Central memory CD4-positive, alpha-beta T cell (primary cell): ENCODE data around the gene AFF2.

Experiments
- DNase-seq: peaks from one replicate; pipeline ENCODE4 v3.0.0; 2022

The AFF2 gene

GRCh38 chrX:148592595-148592994 lies 92.2 kb downstream of the AFF2 start:
- DNase-seq, result no peak

- no peak for DNase-seq
These were observed 92.7 kb downstream of the AFF2 start for GRCh38 chrX:148593146-148593545.

GRCh38 chrX:148593987-148594386 lies 93.6 kb downstream of the AFF2 start:
- DNase-seq, result no peak

GRCh38 chrX:148599404-148599803 lies 99.0 kb downstream of the AFF2 start:
- no peak for DNase-seq

GRCh38 chrX:148600131-148600530 lies 99.7 kb downstream of the AFF2 start:
- no peak for DNase-seq

- no peak for DNase-seq
These were observed 100.2 kb downstream of the AFF2 start for GRCh38 chrX:148600581-148600980.

- DNase-seq, result no peak
These were observed 100.6 kb downstream of the AFF2 start for GRCh38 chrX:148601034-148601433.

- DNase-seq, result no peak
These were observed 109.3 kb downstream of the AFF2 start for GRCh38 chrX:148609515-148610327.

- no peak for DNase-seq
These were observed 109.9 kb downstream of the AFF2 start for GRCh38 chrX:148610328-148610698.

- DNase-seq, result no peak
These were observed 111.6 kb downstream of the AFF2 start for GRCh38 chrX:148611993-148612392.

GRCh38 chrX:148612431-148612830 lies 112.0 kb downstream of the AFF2 start:
- DNase-seq, result no peak

- no peak for DNase-seq
These were observed 113.2 kb downstream of the AFF2 start for GRCh38 chrX:148613636-148614035.

- no peak for DNase-seq
These were observed 115.1 kb downstream of the AFF2 start for GRCh38 chrX:148615491-148615890.

- DNase-seq, result no peak
These were observed 118.3 kb downstream of the AFF2 start for GRCh38 chrX:148618470-148619445.

GRCh38 chrX:148620023-148620422 lies 119.6 kb downstream of the AFF2 start:
- DNase-seq, result no peak

- no peak for DNase-seq
These were observed 124.6 kb downstream of the AFF2 start for GRCh38 chrX:148624951-148625474.

- no peak for DNase-seq
These were observed 128.2 kb downstream of the AFF2 start for GRCh38 chrX:148628621-148629020.

GRCh38 chrX:148629434-148629833 lies 129.0 kb downstream of the AFF2 start:
- no peak for DNase-seq

- no peak for DNase-seq
These were observed 132.0 kb downstream of the AFF2 start for GRCh38 chrX:148632444-148632843.

GRCh38 chrX:148633218-148633908 lies 132.9 kb downstream of the AFF2 start:
- no peak for DNase-seq

- DNase-seq, result no peak
These were observed 134.2 kb downstream of the AFF2 start for GRCh38 chrX:148634591-148634990.

GRCh38 chrX:148643460-148643859 lies 143.0 kb downstream of the AFF2 start:
- no peak for DNase-seq

- no peak for DNase-seq
These were observed 147.2 kb downstream of the AFF2 start for GRCh38 chrX:148647651-148648050.
